NCI-H226 (cell line): Measurements from ENCODE around the gene ATCAY.
"Not testable (repeated sequence)": the region's sequence is repeated elsewhere in the genome, so short reads cannot be mapped to it uniquely, and the experiment has no call there.

ENCODE experiments used
- DNase-seq: peaks from one replicate; pipeline ENCODE4 v3.0.0-alpha.2; 2015

ATCAY gene

GRCh38 chr19:3904233-3904632 is 23.7 kb downstream of the ATCAY start:
- DNase-seq, result no peak

DNA sequence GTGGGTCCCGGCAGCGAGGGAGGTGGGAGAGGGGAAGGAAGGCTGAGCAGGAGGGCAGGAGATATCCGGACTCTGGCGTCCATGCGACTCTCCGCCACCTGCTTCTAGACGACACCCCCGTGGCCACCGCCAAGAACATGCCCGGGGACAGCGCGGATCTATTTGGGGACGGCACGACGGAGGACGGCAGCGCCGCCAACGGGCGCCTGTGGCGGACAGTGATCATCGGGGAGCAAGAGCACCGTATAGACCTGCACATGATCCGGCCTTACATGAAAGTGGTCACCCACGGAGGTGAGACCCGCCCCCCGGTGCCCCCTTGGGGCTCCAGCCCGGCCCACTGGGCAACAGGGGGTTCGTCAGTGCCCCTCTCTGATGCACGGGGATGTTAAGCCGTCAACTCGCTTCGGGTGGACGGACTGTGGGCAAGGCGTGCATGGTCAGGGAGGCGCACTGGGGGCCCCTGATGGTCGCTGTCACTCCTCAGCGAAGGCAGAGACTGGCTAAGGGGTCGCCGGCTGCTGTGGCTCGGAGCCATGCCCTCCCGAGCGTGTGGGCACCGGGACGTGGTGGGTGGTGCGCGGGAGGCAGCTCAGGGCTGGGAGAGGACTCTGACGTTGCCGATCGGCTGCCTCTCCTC is 27.3 kb downstream of the ATCAY start:
- no peak for DNase-seq

- DNase-seq, result no peak
Measured at GRCh38 chr19:3908266-3909054, 28.0 kb downstream of the ATCAY start.

DNA sequence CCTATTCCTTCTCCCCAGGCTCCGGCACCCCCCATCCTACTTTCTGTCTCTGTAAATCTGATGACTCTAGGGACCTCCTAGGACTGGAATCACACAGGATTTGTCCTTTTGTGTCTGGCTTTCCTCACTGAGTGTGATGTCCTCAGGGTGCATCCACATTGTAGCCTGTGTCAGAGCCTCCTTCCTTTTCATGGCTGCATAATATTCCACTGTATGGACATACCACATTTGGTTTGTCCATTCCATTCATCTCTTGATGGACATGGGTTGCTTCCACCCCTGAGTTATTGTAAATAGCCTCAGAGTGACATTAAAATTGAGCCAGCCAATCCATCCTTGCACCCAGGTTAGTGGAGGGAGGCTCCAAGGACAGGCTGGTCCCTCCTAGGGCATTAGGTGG is 29.6 kb downstream of the ATCAY start:
- DNase-seq, result no peak

DNA sequence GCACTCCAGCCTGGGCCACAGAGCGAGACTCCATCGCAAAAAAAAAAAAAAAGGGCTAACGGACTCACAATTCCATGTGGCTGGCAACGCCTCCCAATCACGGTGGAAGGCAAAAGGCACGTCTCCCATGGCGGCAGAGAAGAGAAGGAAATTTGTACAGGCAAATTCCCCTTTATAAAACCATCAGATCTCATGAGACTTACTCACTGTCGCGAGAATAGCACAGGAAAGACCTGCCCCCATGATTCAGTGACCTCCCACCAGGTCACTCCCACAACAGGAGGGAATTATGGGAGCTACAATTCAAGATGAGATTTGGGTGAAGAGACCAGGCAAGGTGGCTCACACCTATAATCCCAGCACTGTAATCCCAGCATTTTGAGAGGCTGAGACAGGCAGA is 33.7 kb downstream of the ATCAY start:
- no peak for DNase-seq

DNA sequence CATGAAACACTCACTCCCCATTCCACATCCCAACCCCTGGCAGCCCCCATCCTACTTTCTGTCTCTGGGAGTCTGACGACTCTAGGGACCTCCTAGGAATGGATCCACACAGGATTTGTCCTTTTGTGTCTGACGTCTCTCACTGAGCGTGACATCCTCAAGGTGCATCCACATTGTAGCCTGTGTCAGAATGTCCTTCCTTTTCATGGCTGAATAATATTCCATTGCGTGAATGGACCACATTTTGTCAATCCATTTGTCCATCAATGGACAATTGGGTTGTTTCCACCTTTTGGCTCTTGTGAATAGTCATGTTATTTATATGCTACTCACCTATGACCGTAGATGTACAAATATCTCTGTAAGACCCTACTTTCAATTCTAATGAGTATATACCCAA is 35.5 kb downstream of the ATCAY start:
- no peak for DNase-seq

DNA sequence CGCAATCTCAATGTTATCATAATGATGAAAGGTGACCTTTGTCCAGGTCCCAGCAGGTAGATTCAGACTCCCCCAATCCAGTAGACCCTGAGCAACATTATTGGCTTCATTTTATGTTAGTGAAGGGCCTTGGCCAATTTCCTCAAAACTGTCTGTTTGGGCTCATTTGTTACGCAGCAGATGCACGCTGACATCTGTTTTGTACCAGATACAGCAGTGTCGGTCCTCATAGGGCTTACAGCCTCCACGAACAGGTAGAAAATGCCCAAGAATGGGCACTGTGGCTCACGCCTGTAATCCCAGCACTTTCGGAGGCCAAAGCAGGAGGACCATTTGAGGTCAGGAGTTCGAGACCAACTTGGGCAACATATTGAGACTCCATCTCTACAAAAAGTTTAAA is 39.3 kb downstream of the ATCAY start:
- DNase-seq, result no peak

DNA sequence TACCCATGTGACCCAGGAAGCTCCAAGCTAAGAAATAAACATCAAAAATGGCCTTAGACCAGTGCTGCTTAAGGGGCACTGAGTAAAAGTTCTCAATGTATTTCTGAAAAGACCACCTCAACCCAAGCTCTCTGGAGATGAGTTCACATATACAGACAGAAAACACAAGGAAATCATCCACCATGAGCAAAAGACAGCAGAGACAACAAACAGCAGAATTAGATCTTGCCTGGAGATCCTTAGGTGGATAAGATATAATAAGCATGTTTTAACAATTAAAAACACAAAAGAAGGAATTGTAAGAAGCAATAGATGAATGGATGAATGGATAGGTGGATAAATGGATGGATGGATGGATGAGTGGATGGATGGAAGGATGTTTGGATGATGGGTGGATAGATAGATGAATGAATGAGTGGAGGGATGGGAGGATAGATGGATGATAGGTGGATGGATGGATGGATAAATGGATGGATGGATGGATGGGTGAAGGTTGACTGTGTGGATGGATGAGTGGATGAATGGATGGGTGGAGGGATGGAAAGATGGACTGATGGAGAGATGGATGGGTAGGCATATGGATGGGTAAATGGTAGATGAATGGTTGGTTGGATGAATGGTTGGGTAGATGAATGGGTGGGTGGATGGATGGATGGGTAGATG is 42.7 kb downstream of the ATCAY start:
- no peak for DNase-seq

GRCh38 chr19:3923912-3924311 is 43.4 kb downstream of the ATCAY start:
- DNase-seq, result no peak

DNA sequence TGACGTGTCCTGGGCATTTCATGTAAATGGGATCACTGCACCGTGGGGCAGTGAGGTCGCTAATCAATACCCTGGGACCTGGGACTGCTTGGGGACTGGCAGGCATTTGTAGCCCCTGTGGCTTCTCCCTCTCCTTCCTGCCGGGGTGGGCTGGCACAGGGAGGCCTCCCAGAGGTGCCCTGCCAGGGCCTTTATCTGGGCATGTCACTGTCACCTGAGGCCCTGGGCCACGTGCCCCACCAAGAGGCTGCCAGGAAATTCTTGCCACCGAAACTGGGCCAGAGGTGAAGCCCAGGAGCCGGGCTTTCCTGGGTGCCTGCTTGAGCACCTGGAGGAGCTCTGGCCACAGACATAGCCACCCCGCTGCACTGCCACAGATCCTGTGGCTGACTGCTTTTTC is 50.6 kb downstream of the ATCAY start:
- DNase-seq, result no peak

GRCh38 chr19:3932931-3933810 is 52.7 kb downstream of the ATCAY start, which contains the start of gene NMRK2:
Gene NMRK2, plus strand, starts transcription at chr19:3933069. Its CDS starts 603 bp downstream, at chr19:3933672.
- DNase-seq, result no peak

DNA sequence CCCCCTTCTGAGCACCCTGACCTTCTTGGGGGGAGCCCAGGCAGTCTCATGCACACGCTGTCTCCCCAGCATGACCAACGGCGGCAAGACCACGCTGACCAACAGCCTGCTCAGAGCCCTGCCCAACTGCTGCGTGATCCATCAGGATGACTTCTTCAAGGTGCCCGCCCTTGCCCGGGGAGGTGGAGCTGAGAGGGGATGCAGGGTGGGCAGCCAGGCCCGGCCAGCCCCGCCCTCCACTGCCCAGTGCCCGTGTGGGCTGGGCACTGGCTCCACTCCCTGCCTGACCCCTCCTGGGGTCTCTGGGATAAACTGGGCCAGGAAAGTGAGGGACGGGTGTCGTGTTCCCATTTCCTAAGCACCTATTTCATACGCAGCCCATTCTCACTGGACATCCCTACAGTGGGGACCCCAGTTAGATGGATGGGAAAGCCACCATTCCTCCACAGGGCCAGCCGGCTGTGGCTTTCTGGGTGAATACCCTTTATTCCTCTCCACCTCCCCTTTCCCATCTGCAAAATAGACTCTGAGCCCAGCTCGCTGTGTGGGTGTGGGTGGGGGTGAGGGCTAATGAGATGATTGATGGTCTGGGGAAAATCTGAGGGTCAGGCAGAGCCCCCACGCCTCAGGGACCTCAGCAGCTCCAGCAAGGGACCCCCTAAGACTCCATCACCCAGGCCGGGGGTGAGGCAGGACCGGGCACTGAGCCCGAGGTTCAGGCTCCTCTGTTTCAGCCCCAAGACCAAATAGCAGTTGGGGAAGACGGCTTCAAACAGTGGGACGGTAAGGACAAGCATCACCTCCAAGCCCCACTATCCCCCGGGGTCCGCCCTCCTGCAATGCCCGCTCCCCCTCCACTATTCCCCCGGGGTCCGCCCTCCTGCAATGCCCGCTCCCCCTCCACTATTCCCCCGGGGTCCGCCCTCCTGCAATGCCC is 56.3 kb downstream of the ATCAY start:
- no peak for DNase-seq

- not testable (repeated sequence) for DNase-seq
Measured at GRCh38 chr19:3938300-3938950, 57.9 kb downstream of the ATCAY start.

- DNase-seq, result no peak
Measured at GRCh38 chr19:3942790-3943409, 62.4 kb downstream of the ATCAY start.

DNA sequence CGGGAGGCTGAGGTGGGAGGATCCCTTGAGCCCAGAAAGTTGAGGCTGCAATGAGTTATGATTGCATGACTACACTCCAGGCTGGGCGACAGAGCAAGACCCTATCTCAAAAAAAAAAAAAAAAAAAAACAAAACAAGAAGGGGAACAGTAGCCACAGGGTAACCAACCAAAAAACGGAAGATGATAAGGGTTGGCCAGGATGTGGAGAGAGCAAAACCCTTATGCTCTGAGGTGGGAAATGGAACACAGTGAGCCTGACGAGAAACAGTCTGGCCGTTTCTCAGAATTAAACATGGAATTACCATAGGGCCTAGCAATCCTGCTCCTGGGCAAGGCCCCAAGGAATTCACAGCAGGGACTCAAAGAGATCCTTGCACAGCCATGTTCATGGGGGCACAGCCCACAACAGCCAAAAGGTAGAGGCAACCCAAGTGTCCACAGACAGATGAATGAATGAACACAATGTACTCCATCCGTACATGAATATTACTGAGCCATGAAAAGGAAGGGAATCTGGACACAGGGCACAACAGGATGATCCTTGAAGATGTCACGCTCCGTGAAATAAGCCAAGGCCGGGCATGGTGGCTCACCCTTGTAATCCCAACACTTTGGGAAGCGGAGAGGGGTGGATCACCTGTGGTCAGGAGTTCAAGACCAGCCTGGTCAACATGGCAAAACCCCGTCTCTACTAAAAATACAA is 63.7 kb downstream of the ATCAY start:
- DNase-seq, result no peak

DNA sequence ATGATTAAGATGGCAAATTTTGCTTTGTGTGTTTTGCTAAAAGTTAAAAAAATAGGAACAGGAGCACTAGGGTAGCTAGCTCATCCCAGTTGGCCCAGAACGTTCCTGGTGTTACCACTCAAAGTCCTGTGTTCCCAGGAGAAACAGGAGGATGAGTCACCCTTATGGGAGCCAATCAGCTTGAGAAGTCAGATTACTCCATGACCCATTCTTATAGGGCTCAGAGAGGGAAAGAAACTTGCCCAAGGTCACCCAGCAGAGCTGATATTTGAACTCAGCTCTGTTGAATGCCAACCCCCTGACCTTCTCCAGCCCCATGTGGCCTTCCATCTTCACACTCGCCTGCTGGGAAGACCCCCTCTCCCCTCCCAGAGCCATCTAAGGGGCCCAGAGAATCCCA is 65.4 kb downstream of the ATCAY start:
- DNase-seq, result no peak

DNA sequence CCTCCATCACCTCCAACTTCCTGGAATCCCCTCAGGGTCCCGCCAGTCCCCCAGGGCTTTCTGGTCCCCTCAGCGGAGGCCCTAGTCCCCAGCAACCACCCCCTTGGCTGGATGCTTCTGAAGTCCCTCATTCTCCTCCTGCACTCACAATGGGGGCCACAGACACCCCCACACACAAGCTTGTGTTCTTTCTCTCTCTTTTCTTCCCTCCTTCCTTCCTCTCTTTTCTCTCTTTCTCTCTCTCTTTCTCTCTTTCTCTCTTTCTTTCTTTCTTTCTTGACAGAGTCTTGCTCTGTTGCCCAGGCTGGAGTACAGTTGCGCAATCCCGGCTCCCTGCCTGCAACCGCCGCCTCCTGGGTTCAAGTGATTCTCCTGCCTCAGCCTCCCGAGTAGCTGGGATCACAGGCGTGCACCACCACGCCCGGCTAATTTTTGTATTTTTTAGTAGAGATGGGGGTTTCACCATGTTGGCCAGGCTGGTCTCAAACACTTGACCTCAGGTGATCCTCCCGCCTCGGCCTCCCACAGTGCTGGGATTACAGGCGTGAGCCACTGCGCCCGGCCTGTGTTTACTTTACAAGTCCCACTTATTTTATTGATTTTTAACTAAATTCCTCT is 66.9 kb downstream of the ATCAY start:
- DNase-seq, result not testable (repeated sequence)

- no peak for DNase-seq
Measured at GRCh38 chr19:3949294-3949693, 68.8 kb downstream of the ATCAY start.

DNA sequence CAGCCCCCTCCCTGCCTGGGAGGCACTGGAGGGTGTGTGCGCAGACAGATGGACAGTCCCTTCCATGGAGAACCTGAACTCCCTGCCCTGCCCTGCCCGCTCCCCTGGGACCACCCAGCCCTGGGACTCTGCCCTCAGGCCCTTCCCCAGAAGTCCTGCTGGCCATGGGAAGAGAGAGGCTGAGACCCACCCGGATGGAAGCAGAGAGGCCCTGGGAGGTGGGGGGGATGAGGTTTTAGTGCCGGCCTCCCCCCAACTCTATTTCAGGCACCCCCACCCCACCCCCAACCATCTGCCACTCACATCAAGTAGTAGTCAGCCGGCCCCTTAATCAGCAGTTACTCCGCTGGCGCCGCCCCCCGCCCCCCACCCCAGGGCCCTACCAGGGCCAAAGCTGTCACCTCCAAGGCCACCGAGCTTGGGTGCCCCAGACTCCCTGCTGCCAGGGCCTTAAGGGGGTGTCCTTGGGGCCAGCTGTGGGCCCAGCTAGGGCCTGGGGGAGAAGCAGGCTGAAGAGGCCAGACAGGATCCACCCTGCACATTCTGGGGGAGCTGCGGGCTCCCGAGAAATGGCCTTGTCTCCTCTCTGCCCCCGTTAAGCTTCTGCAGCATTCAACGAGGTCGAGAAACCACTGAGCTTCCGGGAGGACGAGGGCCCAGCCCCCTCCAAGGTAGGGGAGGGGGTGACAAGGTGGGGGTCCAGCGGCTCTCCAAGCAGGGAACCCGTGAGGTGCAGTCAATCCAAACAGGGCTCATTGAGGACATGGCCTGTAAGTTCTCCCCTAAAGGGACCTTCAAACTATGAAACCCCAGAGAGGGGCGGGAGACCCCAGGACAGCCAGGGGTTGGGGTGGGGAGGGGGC is 69.7 kb downstream of the ATCAY start:
- no peak for DNase-seq
